Ovary (tissue), 9 donors: ENCODE data around the gene KLF16. TPM values are rescaled to one million over a fixed set of nuclear protein-coding genes. Genes with fewer than 3 reads are reported as not detected.

Experiments
- DNase-seq, 5 donors: peaks; one replicate each; pipeline ENCODE4 v3.0.0-alpha.2; 2019 to 2020
- H3K27ac ChIP-seq, 2 donors: fragments of 200-600 bp; one replicate each; pipeline versions ENCODE4 v1.5.1 to v1.8.0; 2019 to 2022
- H3K27me3 ChIP-seq: fragments of 200-600 bp; one replicate; pipeline ENCODE4 v1.8.0; 2022
- H3K36me3 ChIP-seq: fragments of 200-600 bp; sonication (generic); one replicate; pipeline ENCODE4 v1.5.1; 2019
- H3K4me1 ChIP-seq: one replicate; pipeline ENCODE4 v1.8.1; 2013; ENCODE audit warnings: mild to moderate bottlenecking, moderate library complexity; ENCODE audit not compliant: insufficient read depth
- H3K4me3 ChIP-seq: fragments of 200-600 bp; sonication (generic); one replicate; pipeline ENCODE4 v1.5.1; 2017
- H3K9me3 ChIP-seq, 2 donors: fragments of 200-600 bp in 1 of 2; sonication (generic) in 1 of 2; one replicate each; pipeline versions ENCODE4 v1.5.1 to v1.8.1; 2013 to 2019; ENCODE audit warnings: mild to moderate bottlenecking in 1 of 2, moderate library complexity in 1 of 2
- EP300 ChIP-seq: sonication (generic); formaldehyde crosslinking; IDR thresholded peaks from one replicate; pipeline ENCODE4 v1.6.1; 2017; ENCODE audit warnings: antibody characterized with exemption
- POLR2A ChIP-seq: fragments of 450-650 bp; IDR thresholded peaks from one replicate; pipeline ENCODE4 v1.6.1; 2017; ENCODE audit warnings: antibody characterized with exemption, mild to moderate bottlenecking, moderate library complexity
- WGBS, 3 donors: extraction: QIAGEN DNeasy Blood & Tissue Kit in 1 of 3; methylation state at CpG; one replicate each; pipeline versions ENCODE4 v1.1.5 to v1.1.7; 2013 to 2017; 5-methylcytosine and 5-hydroxymethylcytosine counted together
- intact Hi-C, 4 donors: fragments of 100-400 bp; cut with DNase I; formaldehyde crosslinking; loops; one replicate each; pipeline versions ENCODE4 v1.11.0 to v1.15.1; 2022 to 2023
- polyA plus RNA-seq, 2 donors: library from polyadenylated mRNA; stranded (reverse); fragments of 200-250 nt in 1 of 2; fragments of 350-450 nt in 1 of 2; fragmentation: Illumina TruSeq in 1 of 2; extraction: RNeasy Lipid Tissue Mini Kit (QIAGEN cat#74804) in 1 of 2; gene quantifications; one replicate each; pipeline ENCODE4 v1.2.3, GENCODE V29; 2013 to 2014
- total RNA-seq, 7 donors: library from RNA; depleted of rRNA in 2 of 7; stranded (reverse); fragments of >200 nt in 2 of 7; fragmentation: NEBNext Ultra II Directional in 3 of 7; extraction: Animal tissue kit (Norgen Biotek cat#: 25700) in 3 of 7; gene quantifications; one replicate each; pipeline versions ENCODE4 v1.1.0 to v1.2.4, GENCODE V29; 2016 to 2023
- TF ChIP-seq, protein P1 (sequence below), 3 donors: fragments of 450-650 bp in 2 of 3; fragments of 200-600 bp in 1 of 3; IDR thresholded peaks; one replicate each; pipeline versions ENCODE4 v1.5.1 to v1.8.0; 2016 to 2022; ENCODE audit warnings: antibody characterized with exemption in 3 of 3, mild to moderate bottlenecking in 1 of 3
- donor health status: DM: no; HTN: no; CAD: no; lungs with moderate emphysema.
- donor health status: DM: no; HTN: no; CAD: no.
- donor health status: Bipolar disorder and iron deficiency.
- donor health status: DM: yes; HTN: yes; CAD: no.
- donor health status: DM: no; HTN: no; CAD: no.
- donor health status: DM: yes; HTN: yes; CAD: no.

KLF16 gene
- total and polyA plus RNA-seq, 9 donors, result 0.63 to 26.6 (median 14.4) TPM

DNA sequence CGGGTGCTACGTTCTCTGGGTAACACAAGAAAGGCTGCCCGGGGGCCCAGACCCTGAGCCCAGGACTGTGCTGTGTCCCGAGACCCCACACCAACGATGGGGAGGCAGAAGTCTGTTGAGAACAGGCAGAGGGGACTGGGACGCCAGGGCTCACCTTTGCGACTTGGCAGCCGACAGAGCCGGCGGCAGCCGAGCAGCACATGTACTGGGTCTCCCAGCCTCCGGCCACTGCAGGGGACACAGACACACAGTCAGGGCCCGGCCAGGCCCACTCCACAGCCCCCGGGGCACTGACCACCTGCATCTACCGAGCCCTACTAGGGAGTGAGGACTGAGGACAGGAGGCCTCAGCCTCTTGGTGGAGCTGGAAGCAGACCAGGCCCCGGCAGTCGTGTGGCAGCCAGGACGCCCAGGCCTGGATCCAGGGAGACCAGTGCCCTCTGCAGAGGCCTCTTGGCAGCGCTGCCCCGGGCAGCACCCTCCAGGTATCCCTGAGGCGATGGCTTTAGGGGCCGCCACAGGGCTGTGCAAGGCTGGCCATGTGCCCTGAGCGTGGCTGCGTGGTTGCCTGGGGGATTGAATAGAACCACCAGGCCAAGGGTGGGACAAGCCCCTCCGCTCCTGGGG, 45.7 kb downstream of the KLF16 start:
- no peak overlapping the region for H3K4me3 ChIP-seq
- WGBS, 3 donors, result 84 to 89% (median 87%) methylated on average over 24 to 25 of the region's 25 CpGs
- no peak for DNase-seq
- intact Hi-C loops, result loop anchor here in 1 of 4 donors (10.0 kb wide), 1 partner anchor 273 kb away; no protein-coding TSS in a partner anchor
- peaks cover 5% of the 10 kb centered on the region for H3K4me1 ChIP-seq
- no peak overlapping the region for H3K27ac ChIP-seq
- H3K36me3 ChIP-seq, result no peaks in the 10 kb centered on the region
- H3K9me3 ChIP-seq, result no peaks in the 10 kb centered on the region
- TF ChIP-seq EP300, result no peak
- TF ChIP-seq, protein P1, sequence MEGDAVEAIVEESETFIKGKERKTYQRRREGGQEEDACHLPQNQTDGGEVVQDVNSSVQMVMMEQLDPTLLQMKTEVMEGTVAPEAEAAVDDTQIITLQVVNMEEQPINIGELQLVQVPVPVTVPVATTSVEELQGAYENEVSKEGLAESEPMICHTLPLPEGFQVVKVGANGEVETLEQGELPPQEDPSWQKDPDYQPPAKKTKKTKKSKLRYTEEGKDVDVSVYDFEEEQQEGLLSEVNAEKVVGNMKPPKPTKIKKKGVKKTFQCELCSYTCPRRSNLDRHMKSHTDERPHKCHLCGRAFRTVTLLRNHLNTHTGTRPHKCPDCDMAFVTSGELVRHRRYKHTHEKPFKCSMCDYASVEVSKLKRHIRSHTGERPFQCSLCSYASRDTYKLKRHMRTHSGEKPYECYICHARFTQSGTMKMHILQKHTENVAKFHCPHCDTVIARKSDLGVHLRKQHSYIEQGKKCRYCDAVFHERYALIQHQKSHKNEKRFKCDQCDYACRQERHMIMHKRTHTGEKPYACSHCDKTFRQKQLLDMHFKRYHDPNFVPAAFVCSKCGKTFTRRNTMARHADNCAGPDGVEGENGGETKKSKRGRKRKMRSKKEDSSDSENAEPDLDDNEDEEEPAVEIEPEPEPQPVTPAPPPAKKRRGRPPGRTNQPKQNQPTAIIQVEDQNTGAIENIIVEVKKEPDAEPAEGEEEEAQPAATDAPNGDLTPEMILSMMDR (IDR thresholded peaks at IDR 0.05), result no peak
- TF ChIP-seq POLR2A, result no peak
- H3K27me3 ChIP-seq, result no peaks in the 10 kb centered on the region

DNA sequence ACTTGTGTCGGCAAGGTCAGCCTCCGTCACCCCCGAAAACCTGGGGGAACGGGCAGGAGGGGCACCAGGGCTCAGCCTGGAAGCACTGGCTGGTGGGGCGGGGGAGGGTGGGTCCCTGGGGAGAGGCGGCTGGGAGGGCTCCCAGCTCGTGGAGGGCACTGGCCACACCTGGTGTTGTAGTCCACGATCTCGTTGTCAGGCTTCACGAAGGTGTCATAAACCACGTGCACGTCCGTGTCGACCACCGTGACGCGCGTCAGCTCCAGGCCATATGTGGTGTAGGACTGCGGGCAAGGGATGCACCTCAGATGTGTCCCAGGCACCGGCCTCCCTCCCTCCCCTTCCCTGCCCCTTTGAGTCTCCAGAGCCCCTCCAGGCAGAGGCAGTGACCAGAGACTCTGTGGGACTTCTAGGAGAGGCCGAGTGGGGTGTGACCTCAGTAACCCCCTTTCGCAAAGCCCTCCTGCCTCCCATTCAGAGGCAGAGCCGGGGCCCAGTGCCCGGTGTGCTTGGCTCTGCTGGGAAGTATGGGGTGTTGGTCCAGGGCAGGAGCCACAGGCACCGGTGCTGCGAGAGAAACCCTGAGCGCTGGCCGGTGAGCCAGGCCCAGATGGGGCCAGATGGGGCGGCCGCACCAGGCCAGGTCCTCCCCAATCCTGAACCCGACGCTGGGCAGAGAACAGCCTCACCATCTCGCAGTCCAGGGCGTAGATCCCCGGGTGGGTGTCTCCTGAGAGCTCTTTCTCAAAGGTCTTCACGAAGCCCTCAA, 46.7 kb downstream of the KLF16 start:
- 87 to 91% (median 89%) methylated on average over 35 to 36 of the region's 36 CpGs for WGBS, 3 donors
- intact Hi-C loops, result loop anchor here in 1 of 4 donors (10.0 kb wide), 1 partner anchor 272 kb away; no protein-coding TSS in a partner anchor
- no peak overlapping the region for H3K4me3 ChIP-seq
- H3K36me3 ChIP-seq, result no peaks in the 10 kb centered on the region
- no peak for TF ChIP-seq POLR2A
- TF ChIP-seq, protein P1 (IDR thresholded peaks at IDR 0.05), result no peak
- no peak for TF ChIP-seq EP300
- peaks cover 5% of the 10 kb centered on the region for H3K4me1 ChIP-seq
- no peaks in the 10 kb centered on the region for H3K27me3 ChIP-seq
- H3K27ac ChIP-seq, result no peak overlapping the region
- H3K9me3 ChIP-seq, result no peaks in the 10 kb centered on the region
- DNase-seq, result peak in 1 of 5 donors; percentile 26

DNA sequence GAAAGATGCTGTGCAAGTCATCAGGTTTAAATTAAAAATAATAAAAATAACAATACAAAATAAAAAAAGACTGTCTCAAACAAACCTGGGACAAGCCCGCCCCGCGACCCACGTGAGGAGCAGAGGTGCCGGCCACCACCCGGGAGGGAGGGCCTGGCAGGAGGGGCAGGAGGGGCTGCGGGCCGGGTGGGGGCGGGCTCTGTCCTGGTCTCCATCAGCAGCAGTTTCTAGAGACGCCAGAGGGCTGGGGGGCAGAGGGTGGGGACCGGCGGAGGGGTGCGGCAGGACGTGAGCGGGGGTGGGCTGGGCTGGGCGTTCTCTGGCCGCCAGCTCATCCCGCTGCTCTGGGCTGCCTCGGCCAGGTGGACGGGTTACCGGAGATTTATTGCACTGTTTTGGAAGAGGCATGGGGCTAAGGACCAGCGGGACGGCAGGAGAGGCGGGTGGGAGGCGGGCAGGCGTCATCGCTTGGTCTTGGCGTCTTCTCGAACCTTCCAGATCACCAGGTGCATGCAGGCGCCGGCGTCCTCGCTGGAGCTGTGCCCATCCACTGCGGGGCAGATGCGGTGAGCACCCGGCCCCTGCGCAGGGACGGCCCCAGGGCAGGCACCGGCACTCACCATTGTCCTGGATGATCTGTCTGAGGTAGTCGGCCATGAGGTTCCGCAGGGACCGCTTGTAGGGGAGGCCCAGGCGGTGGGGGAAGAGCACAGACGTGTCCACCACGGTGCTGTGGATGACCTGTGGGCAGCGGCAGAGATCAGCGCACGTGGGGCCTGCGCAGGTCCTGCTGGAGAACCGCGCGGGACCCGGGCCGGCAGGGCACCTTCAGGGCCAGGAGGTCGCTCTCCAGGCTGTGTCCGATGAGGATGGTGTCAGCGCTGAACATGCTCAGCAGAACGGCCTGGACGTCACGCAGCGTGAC, 47.5 kb downstream of the KLF16 start:
- no peak overlapping the region for H3K4me3 ChIP-seq
- TF ChIP-seq EP300 (no peak), POLR2A (no peak)
- TF ChIP-seq, protein P1 (IDR thresholded peaks at IDR 0.05), result no peak
- 82 to 85% (median 84%) methylated on average over 58 to 61 of the region's 61 CpGs for WGBS, 3 donors
- no peaks in the 10 kb centered on the region for H3K9me3 ChIP-seq
- peak in 1 of 5 donors; percentile 33 for DNase-seq
- intact Hi-C loops, result loop anchor here in 1 of 4 donors (10.0 kb wide), 1 partner anchor 271 kb away; no protein-coding TSS in a partner anchor
- no peaks in the 10 kb centered on the region for H3K27me3 ChIP-seq
- peaks cover 5% of the 10 kb centered on the region for H3K4me1 ChIP-seq
- H3K36me3 ChIP-seq, result no peaks in the 10 kb centered on the region
- H3K27ac ChIP-seq, result no peak overlapping the region
